D341Med (cell line): Measurements from ENCODE around the gene DNA2.
"Not testable (repeated sequence)": the region's sequence is repeated elsewhere in the genome, so short reads cannot be mapped to it uniquely, and the experiment has no call there.

Experiments used
- DNase-seq: peaks from one replicate; pipeline ENCODE4 v3.0.0; 2012; ENCODE audit warnings: low spot score

The DNA2 gene

GRCh38 chr10:68471586-68472408 lies at the start of gene DNA2:
Gene DNA2 (minus strand): TSS chr10:68471973. CDS start chr10:68471864, 109 bp downstream.
- DNase-seq, result peak; percentile 87

- not testable (repeated sequence) for DNase-seq
Measured at GRCh38 chr10:68518609-68519008, 46.8 kb upstream of the DNA2 start.

- no peak for DNase-seq
Measured at GRCh38 chr10:68517188-68517587, 45.4 kb upstream of the DNA2 start.

GRCh38 chr10:68516766-68517165 lies 45.0 kb upstream of the DNA2 start:
- DNase-seq, result no peak

- not testable (repeated sequence) for DNase-seq
Measured at GRCh38 chr10:68516216-68516615, 44.4 kb upstream of the DNA2 start.

GRCh38 chr10:68508090-68508489 lies 36.3 kb upstream of the DNA2 start:
- DNase-seq, result no peak

GRCh38 chr10:68506411-68506810 lies 34.6 kb upstream of the DNA2 start:
- DNase-seq, result no peak

GRCh38 chr10:68502846-68503245 lies 31.1 kb upstream of the DNA2 start:
- no peak for DNase-seq

GRCh38 chr10:68501691-68502090 lies 29.9 kb upstream of the DNA2 start:
- DNase-seq, result no peak

- DNase-seq, result no peak
Measured at GRCh38 chr10:68499544-68499943, 27.8 kb upstream of the DNA2 start.

- DNase-seq, result no peak
Measured at GRCh38 chr10:68496072-68496471, 24.3 kb upstream of the DNA2 start.

- DNase-seq, result no peak
Measured at GRCh38 chr10:68492118-68492517, 20.3 kb upstream of the DNA2 start.

- no peak for DNase-seq
Measured at GRCh38 chr10:68489919-68490318, 18.1 kb upstream of the DNA2 start.

GRCh38 chr10:68474021-68474420 lies 2.2 kb upstream of the DNA2 start:
- no peak for DNase-seq

GRCh38 chr10:68471063-68471585 lies 649 bp downstream of the DNA2 start:
- no peak for DNase-seq

- no peak for DNase-seq
Measured at GRCh38 chr10:68470300-68470699, 1.5 kb downstream of the DNA2 start.

- no peak for DNase-seq
Measured at GRCh38 chr10:68469838-68470237, 1.9 kb downstream of the DNA2 start.

GRCh38 chr10:68464729-68465128 lies 7.0 kb downstream of the DNA2 start:
- not testable (repeated sequence) for DNase-seq

GRCh38 chr10:68463365-68464093 lies 8.2 kb downstream of the DNA2 start:
- DNase-seq, result no peak

- peak; percentile 33 for DNase-seq
Measured at GRCh38 chr10:68462536-68462935, 9.2 kb downstream of the DNA2 start.

- DNase-seq, result no peak
Measured at GRCh38 chr10:68461032-68461431, 10.7 kb downstream of the DNA2 start.

GRCh38 chr10:68449698-68450097 lies 22.1 kb downstream of the DNA2 start:
- DNase-seq, result not testable (repeated sequence)

GRCh38 chr10:68446179-68446578 lies 25.6 kb downstream of the DNA2 start:
- no peak for DNase-seq
